BJ (cell line): ENCODE results near the gene ABCC5. TPM values are rescaled to one million over a fixed set of nuclear protein-coding genes. Genes with fewer than 3 reads are reported as not detected.
"Not testable (repeated sequence)": the region's sequence is repeated elsewhere in the genome, so short reads cannot be mapped to it uniquely, and the experiment has no call there.

ENCODE experiments used
- CTCF ChIA-PET: fragments of 350-600 bp; formaldehyde crosslinking; extraction: SDS; loops from one replicate; lab custom pipeline; 2021; ENCODE audit warnings: antibody characterized with exemption, inconsistent platforms; lab: Yijun Ruan, JAX
- POLR2A ChIA-PET: fragments of 300-600 bp; sonication (Branson Sonifier 250); formaldehyde crosslinking; extraction: SDS; loops from one replicate; lab custom pipeline; 2021; ENCODE audit warnings: antibody characterized with exemption; lab: Charles Lee
- DNase-seq: peaks from one replicate; pipeline ENCODE4 v3.0.0-alpha.2; 2011; ENCODE audit warnings: low read depth
- H3K27me3 ChIP-seq: 2 replicates; pipeline ENCODE4 v1.6.0; 2011; ENCODE audit warnings: low read length; ENCODE audit not compliant: control insufficient read depth, insufficient read depth
- H3K36me3 ChIP-seq: 2 replicates; pipeline ENCODE4 v1.5.1; 2011; ENCODE audit warnings: low read length; ENCODE audit not compliant: control insufficient read depth, insufficient read depth
- H3K4me3 ChIP-seq: 2 replicates; pipeline ENCODE4 v1.5.1; 2011; ENCODE audit warnings: low read depth, mild to moderate bottlenecking, control low read depth, low read length
- polyA plus RNA-seq: library from polyadenylated mRNA; depleted of rRNA; stranded (reverse); fragments of >200 nt; gene quantifications from 2 replicates; pipeline ENCODE4 v1.2.3, GENCODE V29; 2011
- TF ChIP-seq, protein P1 (sequence below): IDR thresholded peaks from 2 replicates; pipeline ENCODE4 v1.5.1; 2011; ENCODE audit warnings: low read depth, mild to moderate bottlenecking, control low read depth, inconsistent platforms, low read length, moderate library complexity; ENCODE audit not compliant: insufficient read depth

Gene ABCC5
- polyA plus RNA-seq, 1 experiment, result 16.9 TPM

DNA sequence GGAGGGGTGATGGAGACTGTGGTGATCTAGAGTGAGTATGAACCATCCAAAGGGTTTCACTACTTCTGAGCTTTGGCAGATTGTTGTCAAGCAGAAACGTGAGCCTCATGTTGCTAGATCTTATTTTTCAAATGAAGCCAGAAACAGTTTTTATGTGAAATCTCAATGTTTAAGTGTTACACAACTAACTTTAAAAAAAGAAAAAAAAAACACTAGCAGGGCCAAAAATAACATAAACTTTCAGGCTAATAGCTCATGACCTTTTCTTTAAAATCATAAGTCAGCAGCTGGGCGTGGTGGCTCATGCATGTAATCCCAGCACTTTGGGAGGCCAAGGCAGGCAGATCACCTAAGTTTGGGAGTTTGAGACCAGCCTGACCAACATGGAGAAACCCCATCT, 11.8 kb upstream of the ABCC5 start:
- peaks cover 4% of the 10 kb centered on the region for H3K27me3 ChIP-seq
- TF ChIP-seq, protein P1, sequence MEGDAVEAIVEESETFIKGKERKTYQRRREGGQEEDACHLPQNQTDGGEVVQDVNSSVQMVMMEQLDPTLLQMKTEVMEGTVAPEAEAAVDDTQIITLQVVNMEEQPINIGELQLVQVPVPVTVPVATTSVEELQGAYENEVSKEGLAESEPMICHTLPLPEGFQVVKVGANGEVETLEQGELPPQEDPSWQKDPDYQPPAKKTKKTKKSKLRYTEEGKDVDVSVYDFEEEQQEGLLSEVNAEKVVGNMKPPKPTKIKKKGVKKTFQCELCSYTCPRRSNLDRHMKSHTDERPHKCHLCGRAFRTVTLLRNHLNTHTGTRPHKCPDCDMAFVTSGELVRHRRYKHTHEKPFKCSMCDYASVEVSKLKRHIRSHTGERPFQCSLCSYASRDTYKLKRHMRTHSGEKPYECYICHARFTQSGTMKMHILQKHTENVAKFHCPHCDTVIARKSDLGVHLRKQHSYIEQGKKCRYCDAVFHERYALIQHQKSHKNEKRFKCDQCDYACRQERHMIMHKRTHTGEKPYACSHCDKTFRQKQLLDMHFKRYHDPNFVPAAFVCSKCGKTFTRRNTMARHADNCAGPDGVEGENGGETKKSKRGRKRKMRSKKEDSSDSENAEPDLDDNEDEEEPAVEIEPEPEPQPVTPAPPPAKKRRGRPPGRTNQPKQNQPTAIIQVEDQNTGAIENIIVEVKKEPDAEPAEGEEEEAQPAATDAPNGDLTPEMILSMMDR, result no peak
- DNase-seq, result no peak
- no peak overlapping the region for H3K4me3 ChIP-seq
- H3K36me3 ChIP-seq, result no peaks in the 10 kb centered on the region
- ChIA-PET POLR2A (no interaction called here), CTCF (interaction anchor here (1.0 kb wide), 2 partner anchors 11 kb away, joined by 3 read pairs; no protein-coding TSS in a partner anchor)

DNA sequence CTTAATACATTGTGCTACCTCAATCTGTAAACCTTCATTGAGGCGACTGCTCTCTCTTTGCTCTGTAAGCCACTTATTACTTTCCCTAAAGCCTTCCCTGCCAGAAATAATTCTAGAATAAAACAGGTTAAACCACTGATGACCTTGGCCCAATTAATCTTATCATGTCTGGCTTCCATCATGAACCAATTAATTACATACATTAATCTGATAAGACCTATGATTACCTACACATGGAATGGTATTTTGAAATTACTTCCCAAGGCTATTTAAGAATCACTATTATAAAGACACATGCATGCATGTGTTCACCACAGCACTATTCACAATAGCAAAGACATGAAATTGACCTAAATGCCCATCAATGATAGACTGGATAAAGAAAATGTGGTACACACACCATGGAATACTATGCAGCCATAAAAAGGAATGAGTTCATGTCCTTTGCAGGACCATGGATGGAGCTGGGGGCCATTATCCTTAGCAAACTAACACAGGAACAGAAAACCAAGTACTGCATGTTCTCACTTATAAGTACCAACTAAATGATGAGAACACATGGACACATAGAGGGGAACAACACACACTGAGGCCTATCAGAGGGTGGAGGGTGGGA, 10.7 kb upstream of the ABCC5 start:
- H3K27me3 ChIP-seq, POLR2A ChIA-PET, DNase-seq, CTCF ChIA-PET, H3K36me3 ChIP-seq, H3K4me3 ChIP-seq: not testable (repeated sequence)

DNA sequence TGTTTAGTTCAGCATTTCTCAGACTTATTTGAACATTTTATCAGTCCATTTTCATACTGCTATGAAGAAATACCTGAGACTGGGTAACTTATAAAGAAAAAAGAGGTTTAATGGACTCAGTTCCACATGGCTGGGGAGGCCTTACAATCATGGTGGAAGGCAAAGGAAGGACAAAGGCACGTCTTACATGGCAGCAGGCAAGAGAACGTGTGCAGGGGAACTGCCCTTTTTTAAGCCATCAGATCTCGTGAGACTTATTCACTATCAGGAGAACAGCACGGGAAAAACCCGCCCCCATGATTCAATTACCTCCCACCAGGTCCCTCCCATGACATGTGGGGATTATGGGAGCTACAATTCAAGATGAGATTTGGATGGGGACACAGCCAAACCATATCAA, 7.6 kb upstream of the ABCC5 start:
- DNase-seq, H3K4me3 ChIP-seq, H3K27me3 ChIP-seq, H3K36me3 ChIP-seq, POLR2A ChIA-PET: not testable (repeated sequence)
- CTCF ChIA-PET, result interaction anchor here (1.5 kb wide), 1 partner anchor 127 kb away, joined by 4 read pairs; no protein-coding TSS in a partner anchor

DNA sequence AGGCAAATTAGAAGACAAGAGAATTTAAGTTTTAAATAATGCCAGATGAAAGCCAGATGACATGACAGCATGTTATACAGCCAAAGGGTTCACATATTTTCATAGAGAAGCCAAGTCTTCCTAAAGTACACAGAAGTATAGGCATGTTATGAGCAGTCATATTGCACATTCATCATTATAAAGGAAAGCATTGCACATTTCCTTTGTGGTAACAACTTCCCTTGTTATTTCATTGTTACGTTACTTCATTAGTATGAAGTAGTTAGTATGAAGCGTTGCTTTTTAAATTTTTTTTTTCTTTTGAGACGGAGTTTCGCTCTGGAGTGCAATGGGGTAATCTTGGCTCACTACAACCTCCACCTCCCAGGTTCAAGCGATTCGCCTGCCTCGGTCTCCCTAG, 4.6 kb upstream of the ABCC5 start:
- POLR2A ChIA-PET, result no interaction called here
- CTCF ChIA-PET, result interaction anchor here (1.4 kb wide), 1 partner anchor 10 kb away, joined by 4 read pairs; the partner anchor contains the start of gene HTR3D
- Histone ChIP-seq H3K4me3 (no peak overlapping the region), H3K36me3 (no peaks in the 10 kb centered on the region), H3K27me3 (no peaks in the 10 kb centered on the region; the same call in 1 of the 2 replicates)
- DNase-seq, result no peak
- TF ChIP-seq, protein P1, result no peak

DNA sequence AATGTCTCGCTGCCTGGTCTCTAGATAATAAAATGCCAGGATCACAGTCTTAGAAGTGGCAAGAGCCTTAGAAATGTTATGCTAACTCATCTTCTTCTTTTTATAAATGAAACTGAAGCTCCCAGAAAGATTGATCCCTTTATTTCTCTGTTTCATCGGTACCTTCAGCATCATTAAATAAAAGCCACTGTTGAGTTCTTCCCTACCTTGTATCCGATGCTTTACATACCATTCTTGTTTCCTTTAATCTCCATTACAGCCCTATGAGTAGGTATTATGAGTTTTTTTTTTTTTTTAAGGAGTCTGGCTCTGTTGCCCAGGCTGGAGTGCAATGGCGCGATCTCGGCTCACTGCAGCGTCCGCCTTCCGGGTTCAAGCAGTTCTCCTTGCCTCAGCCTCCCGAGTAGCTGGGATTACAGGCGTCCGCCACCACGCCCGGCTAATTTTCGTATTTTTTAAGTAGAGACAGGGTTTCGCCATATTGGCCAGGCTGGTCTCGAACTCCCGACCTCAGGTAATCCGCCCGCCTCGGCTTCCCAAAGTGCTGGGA, 815 bp upstream of the ABCC5 start:
- Histone ChIP-seq H3K36me3 (no peaks in the 10 kb centered on the region), H3K27me3 (no peaks in the 10 kb centered on the region), H3K4me3 (peak overlapping the region; percentile 100)
- no peak for DNase-seq
- ChIA-PET POLR2A (no interaction called here), CTCF (interaction anchor here (0.6 to 5.5 kb wide), 31 partner anchors 11 to 335 kb away, joined by 3 to 67 read pairs (median 4); partner anchors contain the start of gene PARL)
- TF ChIP-seq, protein P1, result no peak

DNA sequence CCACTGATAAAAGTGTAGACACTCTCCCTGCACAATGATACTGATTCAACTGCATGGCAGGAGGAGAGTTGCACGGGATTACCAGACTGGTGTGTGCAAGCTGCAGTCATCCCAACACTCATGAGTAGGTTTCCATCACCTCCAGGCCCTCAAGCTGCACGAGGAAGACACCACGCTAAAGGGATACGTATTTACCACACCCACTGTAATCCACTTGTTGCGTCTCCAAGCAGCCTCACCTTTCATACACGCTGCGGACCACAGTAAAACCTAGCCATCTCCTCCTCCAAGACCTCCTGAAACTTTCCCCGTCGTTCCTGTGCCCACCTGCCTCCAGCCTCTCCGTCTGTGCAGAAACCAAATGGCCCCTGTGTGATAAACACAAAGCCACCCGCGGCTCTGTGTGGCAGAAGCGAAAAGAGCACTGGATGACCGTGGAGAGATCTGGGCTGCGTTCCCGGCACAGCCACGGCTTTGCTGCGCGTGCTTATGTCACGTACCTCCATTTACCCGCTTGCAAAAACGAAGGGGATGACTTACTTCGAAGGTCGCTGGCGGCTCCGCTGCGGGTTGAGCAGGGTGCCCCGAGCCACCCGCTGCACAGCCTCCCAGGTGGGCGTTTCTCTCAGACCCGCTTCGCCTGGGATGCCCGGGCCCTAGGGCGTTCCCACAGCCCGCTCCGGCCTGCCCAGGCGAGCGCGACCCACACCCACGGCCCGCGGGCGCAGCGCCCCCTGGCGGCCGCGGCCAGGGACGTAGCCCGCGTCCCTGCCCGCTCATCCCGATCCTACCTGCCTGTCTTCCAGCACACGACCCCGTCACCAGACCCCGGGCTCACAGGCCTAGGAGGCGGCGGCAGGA, 643 bp downstream of the ABCC5 start:
- DNase-seq, result no peak
- peak overlapping the region; percentile 100 for H3K4me3 ChIP-seq
- TF ChIP-seq, protein P1, result peak; percentile 54
- no peaks in the 10 kb centered on the region for H3K36me3 ChIP-seq
- H3K27me3 ChIP-seq, result no peaks in the 10 kb centered on the region
- POLR2A ChIA-PET, result interaction anchor here (0.6 kb wide), 1 partner anchor 18 kb away, joined by 3 read pairs; no protein-coding TSS in a partner anchor
- CTCF ChIA-PET, result interaction anchor here (0.5 to 5.5 kb wide), 34 partner anchors 10 to 337 kb away, joined by 3 to 67 read pairs (median 4); partner anchors contain the start of gene PARL
